H1 (cell line): ENCODE data around the gene HIVEP3. TPM values are rescaled to one million over a fixed set of nuclear protein-coding genes. Genes with fewer than 3 reads are reported as not detected.

Experiments used
- RNF2 ChIP-seq: fragments of 200-900, 300-1000 bp; sonication (generic); IDR thresholded peaks from 2 replicates; pipeline ENCODE4 v1.7.1; 2016; ENCODE audit warnings: borderline replicate concordance, low read depth, mild to moderate bottlenecking, antibody characterized with exemption, low read length; ENCODE audit not compliant: poor library complexity, severe bottlenecking; ENCODE audit errors: missing control alignments
- polyA plus RNA-seq, 7 experiments: library from polyadenylated mRNA; depleted of rRNA in 3 of 7; stranded (reverse) in 5 of 7; unstranded in 2 of 7; fragments of >200 nt in 5 of 7; fragments of 200-250 nt in 2 of 7; gene quantifications; 1 replicate in 5 of 7; 2 replicates in 1 of 7; 4 replicates in 1 of 7; pipeline versions ENCODE4 v1.2.1 to v1.2.3, GENCODE V29; 2011 to 2013; ENCODE audit warnings: missing spikeins in 2 of 7, mixed read lengths in 2 of 7
- total RNA-seq: library from RNA; stranded (reverse); fragmentation: NEBNext Ultra II Directional; extraction: Animal tissue kit (Norgen Biotek cat#: 25700); gene quantifications from 2 replicates; pipeline ENCODE4 v1.2.1, GENCODE V29; 2021

The HIVEP3 gene
- total and polyA plus RNA-seq, 2 of the 8 experiments (the other 6 are each of a cell fraction or from before 2014, with no cell fraction given) = 0.24 to 0.69 TPM

DNA sequence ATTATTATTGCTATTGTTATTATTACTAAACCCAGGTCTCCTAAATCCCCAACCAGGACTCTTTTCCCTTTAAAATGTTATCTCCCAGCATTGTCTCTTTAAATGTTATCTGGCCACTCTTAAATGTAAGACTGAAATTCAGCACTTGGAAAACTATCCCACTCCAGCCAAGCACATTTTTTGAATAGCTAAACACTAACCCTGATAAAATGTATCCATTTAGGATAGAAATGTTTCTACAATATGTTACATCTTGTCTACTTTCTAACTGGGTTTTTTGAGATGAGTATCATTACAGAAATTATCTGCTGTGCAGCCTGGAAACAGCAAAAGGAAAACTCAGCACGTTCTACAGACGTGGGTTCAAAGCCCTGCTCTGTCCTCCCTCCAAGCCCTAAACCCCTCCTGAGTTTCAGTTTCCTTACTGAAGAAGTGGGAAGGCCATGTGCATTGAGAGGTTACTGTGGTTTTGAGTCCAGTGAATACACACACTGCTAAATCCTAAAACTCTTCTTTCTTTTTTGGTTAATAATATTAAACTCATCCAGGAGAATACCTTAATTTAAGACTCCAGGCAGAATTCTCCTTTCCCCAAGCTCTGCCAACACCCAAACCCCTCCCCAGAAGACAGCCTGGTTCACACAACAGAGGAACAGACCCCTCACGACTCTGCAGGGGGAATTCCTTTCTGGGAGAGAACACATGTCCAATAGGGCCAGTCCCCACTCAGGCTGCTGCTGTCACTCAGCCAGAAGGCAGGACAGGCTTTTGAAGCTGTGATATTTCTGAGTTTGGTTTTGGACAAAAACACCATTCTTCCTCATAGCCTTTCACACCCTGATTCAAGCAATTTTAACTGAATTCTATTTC lies 41.9 kb downstream of the HIVEP3 start (continued):
- no peak for TF ChIP-seq RNF2
